WERI-Rb-1 (cell line): ENCODE results near the gene SENP5.

ENCODE experiments used
- DNase-seq: peaks from one replicate; pipeline ENCODE4 v3.0.0-alpha.2; 2020
- H3K27ac ChIP-seq: fragments of 250-450 bp; sonication (Bioruptor Pico); 2 replicates; pipeline ENCODE4 v1.5.1; 2020; ENCODE audit warnings: mild to moderate bottlenecking, moderate library complexity
- H3K27me3 ChIP-seq: fragments of 250-450 bp; sonication (Bioruptor Pico); 2 replicates; pipeline ENCODE4 v1.5.1; 2021; ENCODE audit warnings: mild to moderate bottlenecking, low read depth, moderate library complexity; ENCODE audit not compliant: insufficient read depth, severe bottlenecking
- H3K36me3 ChIP-seq: fragments of 250-450 bp; sonication (Bioruptor Pico); 2 replicates; pipeline ENCODE4 v1.5.1; 2020; ENCODE audit warnings: mild to moderate bottlenecking, moderate library complexity
- H3K4me3 ChIP-seq: 2 replicates; pipeline ENCODE4 v1.5.1; 2011; ENCODE audit warnings: low read depth, mild to moderate bottlenecking, control low read depth, low read length
- H3K9me3 ChIP-seq: fragments of 250-450 bp; sonication (Bioruptor Pico); 2 replicates; pipeline ENCODE4 v1.5.1; 2021; ENCODE audit warnings: mild to moderate bottlenecking, moderate library complexity; ENCODE audit not compliant: severe bottlenecking
- CTCF ChIP-seq: IDR thresholded peaks from 2 replicates; pipeline ENCODE4 v1.5.1; 2011; ENCODE audit warnings: low read depth, mild to moderate bottlenecking, control low read depth, inconsistent platforms, low read length

The SENP5 gene

GRCh38 chr3:196983186-196983585, 115.5 kb downstream of the SENP5 start:
- H3K4me3 ChIP-seq: no peak overlapping the region
- no peaks in the 10 kb centered on the region for H3K36me3 ChIP-seq
- no peak overlapping the region for H3K27ac ChIP-seq
- no peak for DNase-seq
- H3K27me3 ChIP-seq: no peaks in the 10 kb centered on the region
- no peak for TF ChIP-seq CTCF
- H3K9me3 ChIP-seq: no peaks in the 10 kb centered on the region
